HepG2 (cell line): Measurements from ENCODE around the gene FNIP2. TPM values are rescaled to one million over a fixed set of nuclear protein-coding genes. Genes with fewer than 3 reads are reported as not detected.
A peak's percentile ranks its signal among the peaks of the same experiment; 100 is the strongest.

Experiments
- BATF2 ChIP-seq: sonication (generic); formaldehyde crosslinking; IDR thresholded peaks from 2 replicates; pipeline ENCODE4 v1.8.0; 2022; ENCODE audit warnings: mild to moderate bottlenecking, missing genetic modification reagents, moderate library complexity
- DNMT1 ChIP-seq: sonication (generic); formaldehyde crosslinking; IDR thresholded peaks from 2 replicates; pipeline ENCODE4 v1.5.1; 2020; ENCODE audit warnings: mild to moderate bottlenecking, missing genetic modification reagents
- ERF ChIP-seq: IDR thresholded peaks from 2 replicates; pipeline ENCODE4 v1.6.1; 2018; ENCODE audit warnings: missing biosample characterization, missing genetic modification reagents
- FOXJ3 ChIP-seq: sonication (generic); formaldehyde crosslinking; IDR thresholded peaks from 2 replicates; pipeline ENCODE4 v1.4.0; 2020; ENCODE audit warnings: missing genetic modification reagents, mild to moderate bottlenecking, borderline replicate concordance
- HDAC1 ChIP-seq: sonication (generic); formaldehyde crosslinking; IDR thresholded peaks from 2 replicates; pipeline ENCODE4 v1.5.1; 2020; ENCODE audit warnings: mild to moderate bottlenecking, missing genetic modification reagents
- HIC2 ChIP-seq: sonication (generic); formaldehyde crosslinking; IDR thresholded peaks from 2 replicates; pipeline ENCODE4 v1.9.0; 2022; ENCODE audit warnings: low read depth, missing genetic modification reagents
- NAIF1 ChIP-seq: sonication (generic); formaldehyde crosslinking; IDR thresholded peaks from 2 replicates; pipeline ENCODE4 v1.5.0; 2020; ENCODE audit warnings: mild to moderate bottlenecking, missing genetic modification reagents, borderline replicate concordance
- PAX8 ChIP-seq: sonication (generic); formaldehyde crosslinking; IDR thresholded peaks from 2 replicates; pipeline ENCODE4 v1.8.0; 2022; ENCODE audit warnings: mild to moderate bottlenecking, missing genetic modification reagents, borderline replicate concordance
- PHF21A ChIP-seq: sonication (generic); formaldehyde crosslinking; IDR thresholded peaks from 2 replicates; pipeline ENCODE4 v1.5.0; 2020; ENCODE audit warnings: mild to moderate bottlenecking, missing genetic modification reagents
- RERE ChIP-seq: IDR thresholded peaks from 2 replicates; pipeline ENCODE4 v1.6.1; 2016; ENCODE audit warnings: low read depth, missing genetic modification reagents, missing compliant biosample characterization
- SETDB1 ChIP-seq: sonication (generic); formaldehyde crosslinking; IDR thresholded peaks from 2 replicates; pipeline ENCODE4 v1.5.1; 2020; ENCODE audit warnings: missing genetic modification reagents, mild to moderate bottlenecking, borderline replicate concordance
- SP4 ChIP-seq: sonication (generic); formaldehyde crosslinking; IDR thresholded peaks from 2 replicates; pipeline ENCODE4 v1.8.1; 2023; ENCODE audit warnings: mild to moderate bottlenecking, missing genetic modification reagents
- ZBTB34 ChIP-seq: sonication (generic); formaldehyde crosslinking; IDR thresholded peaks from 2 replicates; pipeline ENCODE4 v1.8.0; 2022; ENCODE audit warnings: mild to moderate bottlenecking, missing genetic modification reagents
- ZFYVE20 ChIP-seq: sonication (generic); formaldehyde crosslinking; IDR thresholded peaks from 2 replicates; pipeline ENCODE4 v1.8.0; 2023; ENCODE audit warnings: low read depth, mild to moderate bottlenecking, moderate library complexity, missing genetic modification reagents, borderline replicate concordance
- ZNF12 ChIP-seq: sonication (generic); formaldehyde crosslinking; IDR thresholded peaks from 2 replicates; pipeline ENCODE4 v1.5.0; 2020; ENCODE audit warnings: missing genetic modification reagents
- ZNF235 ChIP-seq: sonication (generic); formaldehyde crosslinking; IDR thresholded peaks from 2 replicates; pipeline ENCODE4 v1.8.1; 2023; ENCODE audit warnings: mild to moderate bottlenecking, missing genetic modification reagents, borderline replicate concordance
- ZNF274 ChIP-seq: sonication (generic); formaldehyde crosslinking; IDR thresholded peaks from 2 replicates; pipeline ENCODE4 v1.5.1; 2020; ENCODE audit warnings: mild to moderate bottlenecking, missing genetic modification reagents
- ZNF331 ChIP-seq: sonication (generic); formaldehyde crosslinking; IDR thresholded peaks from 2 replicates; pipeline ENCODE4 v1.4.0; 2020; ENCODE audit warnings: missing genetic modification reagents
- ZNF367 ChIP-seq: sonication (generic); formaldehyde crosslinking; IDR thresholded peaks from 2 replicates; pipeline ENCODE4 v1.4.0; 2020; ENCODE audit warnings: missing genetic modification reagents, borderline replicate concordance
- ZNF431 ChIP-seq: sonication (generic); formaldehyde crosslinking; IDR thresholded peaks from 2 replicates; pipeline ENCODE4 v1.9.0; 2022; ENCODE audit warnings: missing genetic modification reagents, low read depth, mild to moderate bottlenecking, borderline replicate concordance
- ZNF672 ChIP-seq: sonication (generic); formaldehyde crosslinking; IDR thresholded peaks from 2 replicates; pipeline ENCODE4 v1.8.1; 2022; ENCODE audit warnings: missing genetic modification reagents
- polyA plus RNA-seq, 8 experiments: library from polyadenylated mRNA; depleted of rRNA in 3 of 8; stranded (reverse) in 7 of 8; unstranded in 1 of 8; fragments of >200 nt; fragmentation: Illumina TruSeq in 4 of 8; extraction: Trizol in 4 of 8; gene quantifications; 2 replicates each; pipeline versions ENCODE4 v1.2.1 to v1.2.3, GENCODE V29; 2011 to 2016; ENCODE audit warnings: low read depth in 4 of 8, missing spikeins in 1 of 8, mixed read lengths in 1 of 8; ENCODE audit not compliant: insufficient read depth in 1 of 8
- total RNA-seq, 5 experiments: library from RNA; depleted of rRNA; stranded (reverse); fragments of >200 nt; fragmentation: Illumina TruSeq; extraction: Trizol; gene quantifications; 2 replicates each; pipeline ENCODE4 v1.2.3, GENCODE V29; 2016; ENCODE audit warnings: low read depth in 1 of 5

Gene FNIP2
- total and polyA plus RNA-seq, 2 of the 13 experiments (the other 11 are each of a cell fraction or from before 2014, with no cell fraction given) = 15.5 to 21.0 TPM

GRCh38 chr4:158768555-158769174, at the start of gene FNIP2 (continued):
- TF ChIP-seq HIC2 (CRISPR knock-in tag) = no peak
- no peak for TF ChIP-seq ZNF672 (CRISPR knock-in tag)
- 0 out of 2 replicates have a peak, but pooled peaks have one; percentile 63 for TF ChIP-seq DNMT1 (CRISPR knock-in tag)
- TF ChIP-seq ZFYVE20 = no peak
- TF ChIP-seq ERF (CRISPR knock-in tag) = 0 out of 2 replicates have a peak, but pooled peaks have one; percentile 48
- no peak for TF ChIP-seq ZNF12
- TF ChIP-seq SETDB1 (CRISPR knock-in tag) = no peak
- TF ChIP-seq ZBTB34 = no peak
- 0 out of 2 replicates have a peak, but pooled peaks have one; percentile 16 for TF ChIP-seq PHF21A (CRISPR knock-in tag)
- no peak for TF ChIP-seq ZNF367 (CRISPR knock-in tag)
- no peak for TF ChIP-seq NAIF1 (CRISPR knock-in tag)
- TF ChIP-seq HDAC1 (CRISPR knock-in tag) = peak; percentile 18; the same call in 1 of the 2 replicates
- TF ChIP-seq FOXJ3 = no peak
- TF ChIP-seq SP4 (CRISPR knock-in tag) = no peak
- no peak for TF ChIP-seq ZNF431
- peak; percentile 29; the same call in 1 of the 2 replicates for TF ChIP-seq RERE
- peak; percentile 51; the same call in 1 of the 2 replicates for TF ChIP-seq ZNF331
- no peak for TF ChIP-seq BATF2 (CRISPR knock-in tag)
- 0 out of 2 replicates have a peak, but pooled peaks have one; percentile 38 for TF ChIP-seq ZNF235 (CRISPR knock-in tag)
- no peak; the same call in 1 of the 2 replicates for TF ChIP-seq ZNF274 (CRISPR knock-in tag)
- no peak for TF ChIP-seq PAX8 (CRISPR knock-in tag)
